Keratinocyte (primary cell): Measurements from ENCODE around the gene C1orf53. TPM values are rescaled to one million over a fixed set of nuclear protein-coding genes. Genes with fewer than 3 reads are reported as not detected.

Experiments used
- DNase-seq: peaks from one replicate; pipeline ENCODE4 v3.0.0-alpha.2; 2011; ENCODE audit warnings: low read depth, missing footprints, low spot score
- FAIRE-seq: peaks from 2 replicates; lab custom pipeline; 2011; peaks lifted over from hg19 to GRCh38; lab: Jason Lieb, UNC
- H2AFZ ChIP-seq: 2 replicates; pipeline ENCODE4 v1.6.0; 2012; ENCODE audit warnings: low read length, control low read depth, inconsistent platforms; ENCODE audit not compliant: control insufficient read depth
- H3K27ac ChIP-seq: 2 replicates; pipeline ENCODE4 v1.5.1; 2011; ENCODE audit warnings: low read length; ENCODE audit not compliant: control insufficient read depth, insufficient read depth
- H3K27me3 ChIP-seq: 3 replicates; pipeline ENCODE4 v1.6.0; 2011; ENCODE audit warnings: low read length; ENCODE audit not compliant: control insufficient read depth, insufficient read depth; ENCODE audit errors: extremely low read depth
- H3K36me3 ChIP-seq, 2 experiments: 2 replicates in 1 of 2; 3 replicates in 1 of 2; pipeline ENCODE4 v1.5.1; 2011; ENCODE audit warnings: low read length in 2 of 2, mild to moderate bottlenecking in 1 of 2; ENCODE audit not compliant: control insufficient read depth in 2 of 2, insufficient read depth in 2 of 2; ENCODE audit errors: extremely low read depth in 1 of 2
- H3K4me1 ChIP-seq: 3 replicates; pipeline ENCODE4 v1.5.1; 2011; ENCODE audit warnings: low read length; ENCODE audit not compliant: control insufficient read depth, insufficient read depth; ENCODE audit errors: extremely low read depth
- H3K4me2 ChIP-seq: 3 replicates; pipeline ENCODE4 v1.6.0; 2011; ENCODE audit warnings: low read depth, low read length; ENCODE audit not compliant: control insufficient read depth, insufficient read depth; ENCODE audit errors: extremely low read depth
- H3K4me3 ChIP-seq, 3 experiments: fragments of 200-600 bp in 1 of 3; sonication (generic) in 1 of 3; 2 replicates in 2 of 3; 3 replicates in 1 of 3; pipeline ENCODE4 v1.5.1; 2011 to 2016; ENCODE audit warnings: low read length in 3 of 3, mild to moderate bottlenecking in 3 of 3, control low read depth in 2 of 3, inconsistent platforms in 1 of 3, low read depth in 1 of 3, mixed read lengths in 1 of 3, mixed run types in 1 of 3, moderate library complexity in 1 of 3; ENCODE audit not compliant: control insufficient read depth in 2 of 3, insufficient read depth in 2 of 3; ENCODE audit errors: extremely low read depth in 1 of 3
- H3K79me2 ChIP-seq: 2 replicates; pipeline ENCODE4 v1.6.0; 2012; ENCODE audit warnings: low read length; ENCODE audit not compliant: control insufficient read depth, insufficient read depth
- H3K9ac ChIP-seq: 3 replicates; pipeline ENCODE4 v1.6.0; 2011; ENCODE audit warnings: low read length; ENCODE audit not compliant: control insufficient read depth, insufficient read depth; ENCODE audit errors: extremely low read depth
- H3K9me1 ChIP-seq: 3 replicates; pipeline ENCODE4 v1.6.0; 2011; ENCODE audit warnings: low read length; ENCODE audit not compliant: control insufficient read depth, insufficient read depth; ENCODE audit errors: extremely low read depth
- H3K9me3 ChIP-seq: 2 replicates; pipeline ENCODE4 v1.5.1; 2012; ENCODE audit warnings: low read depth, low read length; ENCODE audit not compliant: control insufficient read depth
- H4K20me1 ChIP-seq: 3 replicates; pipeline ENCODE4 v1.6.0; 2011; ENCODE audit warnings: low read length; ENCODE audit not compliant: control insufficient read depth, insufficient read depth; ENCODE audit errors: extremely low read depth
- CTCF ChIP-seq, 3 experiments: IDR thresholded peaks in 1 of 3; conservative IDR thresholded peaks in 1 of 3; optimal IDR thresholded peaks in 1 of 3; 2 replicates in 2 of 3; 3 replicates in 1 of 3; pipeline versions ENCODE3 to v1.5.1; 2011; ENCODE audit warnings: low read length in 3 of 3, mild to moderate bottlenecking in 3 of 3, moderate library complexity in 2 of 3, control low read depth in 1 of 3, inconsistent platforms in 1 of 3; ENCODE audit not compliant: insufficient read depth in 2 of 3; ENCODE audit errors: extremely low read depth in 1 of 3
- EZH2 ChIP-seq: IDR thresholded peaks from one replicate; pipeline ENCODE4 v1.6.1; 2012; ENCODE audit warnings: inconsistent platforms, mild to moderate bottlenecking, low read length, moderate library complexity
- dilution Hi-C: fragments of 300-500 bp; cut with MboI; formaldehyde crosslinking; loops from one replicate; pipeline ENCODE4 v1.7.0; 2020; ENCODE audit warnings: low sequenced_read_pairs; ENCODE audit not compliant: extremely low pct_ligation_motif_present
- polyA plus RNA-seq, 5 experiments: library from polyadenylated mRNA; depleted of rRNA in 3 of 5; stranded (reverse) in 3 of 5; stranded (forward) in 1 of 5; unstranded in 1 of 5; fragments of >200 nt; gene quantifications; 1 replicate in 1 of 5; 2 replicates in 3 of 5; 3 replicates in 1 of 5; pipeline versions ENCODE4 v1.2.1 to v1.2.3, GENCODE V29; 2011 to 2012; ENCODE audit warnings: missing spikeins in 2 of 5, low read depth in 1 of 5, low replicate concordance in 1 of 5

Gene C1orf53
- polyA plus RNA-seq, 1 donor (not counting 4 experiments of a cell fraction or from before 2014, with no cell fraction given): 6.2 TPM

GRCh38 chr1:197933016-197933415 lies 30.6 kb downstream of the C1orf53 start:
- no peaks in the 10 kb centered on the region for H3K9me1 ChIP-seq
- FAIRE-seq (no peak), DNase-seq (no peak)
- H3K9me3 ChIP-seq: no peaks in the 10 kb centered on the region
- H3K4me1 ChIP-seq: no peaks in the 10 kb centered on the region
- H3K9ac ChIP-seq: no peak overlapping the region
- no peak overlapping the region for H3K4me2 ChIP-seq
- no peak overlapping the region for H2AFZ ChIP-seq
- H3K27me3 ChIP-seq: peaks cover 22% of the 10 kb centered on the region
- no peak overlapping the region for H3K4me3 ChIP-seq
- TF ChIP-seq EZH2: no peak
- dilution Hi-C loops: no loop called here
- no peaks in the 10 kb centered on the region for H3K79me2 ChIP-seq
- no peaks in the 10 kb centered on the region for H4K20me1 ChIP-seq
- H3K27ac ChIP-seq: no peak overlapping the region
- no peaks in the 10 kb centered on the region for H3K36me3 ChIP-seq

- Histone ChIP-seq H3K4me3 (no peak overlapping the region), H3K79me2 (no peaks in the 10 kb centered on the region), H3K27me3 (peaks cover 17% of the 10 kb centered on the region), H3K9ac (no peak overlapping the region), H3K4me2 (no peak overlapping the region), H3K36me3 (no peaks in the 10 kb centered on the region), H3K9me3 (no peaks in the 10 kb centered on the region), H3K27ac (no peak overlapping the region), H3K4me1 (no peaks in the 10 kb centered on the region), H2AFZ (no peak overlapping the region), H3K9me1 (no peaks in the 10 kb centered on the region), H4K20me1 (no peaks in the 10 kb centered on the region)
- dilution Hi-C loops: no loop called here
- TF ChIP-seq EZH2: no peak
- no peak for TF ChIP-seq CTCF (optimal IDR thresholded peaks at IDR 0.05 in 1 of 3, IDR thresholded peaks at IDR 0.05 in 1 of 3, conservative IDR thresholded peaks at IDR 0.05 in 1 of 3; ENCODE audit: extremely low read depth in 1 of 3, insufficient read depth in 2 of 3, low read length in 3 of 3)
- DNase-seq: no peak
- no peak for FAIRE-seq
Observed at GRCh38 chr1:197933647-197934046, 31.2 kb downstream of the C1orf53 start.

GRCh38 chr1:197937381-197937780 lies 35.0 kb downstream of the C1orf53 start:
- Histone ChIP-seq H3K4me3 (no peak overlapping the region), H3K4me2 (no peak overlapping the region), H3K4me1 (no peaks in the 10 kb centered on the region), H3K9me3 (no peaks in the 10 kb centered on the region), H3K9ac (no peak overlapping the region), H3K9me1 (no peaks in the 10 kb centered on the region), H3K27me3 (peaks cover 9% of the 10 kb centered on the region), H3K27ac (no peak overlapping the region), H4K20me1 (no peaks in the 10 kb centered on the region), H3K36me3 (no peaks in the 10 kb centered on the region), H2AFZ (no peak overlapping the region), H3K79me2 (no peaks in the 10 kb centered on the region)
- dilution Hi-C loops: no loop called here
- DNase-seq (no peak), FAIRE-seq (no peak)
- no peak for TF ChIP-seq EZH2
- TF ChIP-seq CTCF (optimal IDR thresholded peaks at IDR 0.05 in 1 of 3, IDR thresholded peaks at IDR 0.05 in 1 of 3, conservative IDR thresholded peaks at IDR 0.05 in 1 of 3; ENCODE audit: extremely low read depth in 1 of 3, insufficient read depth in 2 of 3, low read length in 3 of 3): no peak
